Kidney tubule cell (primary cell): ENCODE data around the gene GRK5.

ENCODE experiments used
- DNase-seq: peaks from one replicate; pipeline ENCODE4 v3.0.0-alpha.2; 2018; ENCODE audit warnings: low spot score

The GRK5 gene

GRCh38 chr10:119364645-119365600 is 157.6 kb downstream of the GRK5 start:
- DNase-seq, result no peak

- no peak for DNase-seq
These were observed 158.6 kb downstream of the GRK5 start for GRCh38 chr10:119365773-119366599.

GRCh38 chr10:119367841-119368549 is 160.6 kb downstream of the GRK5 start:
- no peak for DNase-seq

GRCh38 chr10:119368581-119368980 is 161.2 kb downstream of the GRK5 start:
- DNase-seq, result no peak

- no peak for DNase-seq
These were observed 161.9 kb downstream of the GRK5 start for GRCh38 chr10:119368991-119369869.

- DNase-seq, result no peak
These were observed 162.9 kb downstream of the GRK5 start for GRCh38 chr10:119370111-119370741.

- no peak for DNase-seq
These were observed 163.8 kb downstream of the GRK5 start for GRCh38 chr10:119370972-119371703.

GRCh38 chr10:119371704-119372663 is 164.6 kb downstream of the GRK5 start:
- no peak for DNase-seq

GRCh38 chr10:119373294-119374102 is 166.1 kb downstream of the GRK5 start:
- DNase-seq, result no peak

- no peak for DNase-seq
These were observed 166.9 kb downstream of the GRK5 start for GRCh38 chr10:119374236-119374635.

- peak; percentile 58 for DNase-seq
These were observed 168.4 kb downstream of the GRK5 start for GRCh38 chr10:119375574-119376272.

- DNase-seq, result no peak
These were observed 170.1 kb downstream of the GRK5 start for GRCh38 chr10:119377451-119377957.

- no peak for DNase-seq
These were observed 170.8 kb downstream of the GRK5 start for GRCh38 chr10:119377958-119378736.

GRCh38 chr10:119378737-119379067 is 171.3 kb downstream of the GRK5 start:
- no peak for DNase-seq

- no peak for DNase-seq
These were observed 172.2 kb downstream of the GRK5 start for GRCh38 chr10:119379466-119380071.
